ENCODE measurements around the gene ZNF778. TPM values are rescaled to one million over a fixed set of nuclear protein-coding genes. Genes with fewer than 3 reads are reported as not detected.

ZNF778 gene
- total RNA-seq, 2 experiments from 2014 or later, result 3.5 to 3.6 TPM

DNA sequence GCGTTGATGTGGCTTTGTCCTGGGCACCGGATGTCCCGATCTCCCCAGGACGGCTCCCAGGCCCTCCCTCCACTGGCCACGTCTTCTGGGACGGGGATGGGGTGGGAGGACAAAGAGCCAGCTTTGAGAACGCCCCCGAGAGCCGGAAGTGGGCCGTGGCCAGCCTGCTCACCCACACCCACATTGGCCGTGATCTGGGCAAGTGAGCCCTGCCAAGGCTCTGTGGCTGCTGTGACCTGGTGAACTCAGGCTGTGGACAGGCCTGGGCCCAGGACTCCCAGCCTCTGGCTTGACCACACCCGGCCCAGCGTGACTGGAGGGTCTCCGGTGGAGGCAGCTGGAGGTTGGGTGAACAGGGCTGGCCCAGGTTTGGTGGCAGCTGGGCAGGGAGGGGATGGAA, 42.6 kb upstream of the ZNF778 start:
- Mint-ChIP-seq H3K27me3 (ENCODE audit: low read depth) (peaks cover 3% of the 10 kb centered on the region), H3K4me3 (no peak overlapping the region), H3K4me1 (ENCODE audit: low read depth) (peaks cover 7% of the 10 kb centered on the region), H3K27ac (no peak overlapping the region), H3K9me3 (no peaks in the 10 kb centered on the region), H3K36me3 (ENCODE audit: low read depth) (no peaks in the 10 kb centered on the region)
- CTCF ChIA-PET, result no interaction called here
- DNase-seq, result no peak
- intact Hi-C loops (cut with micrococcal nuclease), result no loop called here

GRCh38 chr16:89175280-89176146, 42.0 kb upstream of the ZNF778 start:
- H3K27me3 Mint-ChIP-seq (ENCODE audit: low read depth), result peaks cover 3% of the 10 kb centered on the region
- no peak overlapping the region for H3K27ac Mint-ChIP-seq
- H3K36me3 Mint-ChIP-seq (ENCODE audit: low read depth), result no peaks in the 10 kb centered on the region
- peaks cover 5% of the 10 kb centered on the region for H3K4me1 Mint-ChIP-seq (ENCODE audit: low read depth)
- intact Hi-C loops (cut with micrococcal nuclease), result no loop called here
- CTCF ChIA-PET, result no interaction called here
- no peak overlapping the region for H3K4me3 Mint-ChIP-seq
- DNase-seq, result no peak
- no peaks in the 10 kb centered on the region for H3K9me3 Mint-ChIP-seq

DNA sequence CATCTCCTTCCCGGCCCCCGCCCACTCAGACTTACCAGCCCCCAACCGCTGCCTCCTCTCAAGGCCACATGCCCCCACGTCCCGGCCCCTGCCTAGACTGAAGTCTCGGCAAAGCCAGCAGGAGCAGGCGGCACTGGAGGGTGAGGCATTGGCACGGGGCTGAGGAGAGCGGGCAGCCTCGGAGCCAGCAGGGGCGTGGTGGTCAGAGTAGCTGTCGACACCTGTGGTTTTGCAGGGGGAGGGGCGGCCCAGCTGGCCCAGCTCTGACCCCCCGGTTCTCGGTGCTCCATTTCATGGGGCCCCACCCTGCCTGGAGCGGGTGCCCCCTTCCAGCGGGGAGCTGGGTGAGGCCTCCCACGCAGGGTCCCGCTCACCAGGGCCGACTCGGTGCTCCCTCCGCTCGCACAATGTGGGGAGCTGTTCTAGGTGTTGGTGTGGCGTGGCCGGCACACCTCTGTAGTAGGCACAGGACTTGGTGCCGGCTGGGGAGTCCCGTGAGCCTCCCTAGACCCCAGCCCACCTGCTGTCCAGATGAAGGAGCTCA, 41.3 kb upstream of the ZNF778 start:
- Mint-ChIP-seq H3K4me3 (no peak overlapping the region), H3K9me3 (no peaks in the 10 kb centered on the region), H3K27ac (no peak overlapping the region), H3K36me3 (ENCODE audit: low read depth) (no peaks in the 10 kb centered on the region), H3K27me3 (ENCODE audit: low read depth) (no peaks in the 10 kb centered on the region), H3K4me1 (ENCODE audit: low read depth) (peaks cover 2% of the 10 kb centered on the region)
- intact Hi-C loops (cut with micrococcal nuclease), result no loop called here
- CTCF ChIA-PET, result interaction anchor here (0.5 kb wide), 1 partner anchor 190 kb away, joined by 3 read pairs; no protein-coding TSS in a partner anchor
- no peak for DNase-seq

- Mint-ChIP-seq H3K4me1 (ENCODE audit: low read depth) (peaks cover 7% of the 10 kb centered on the region), H3K4me3 (no peak overlapping the region), H3K27ac (no peak overlapping the region), H3K27me3 (ENCODE audit: low read depth) (no peaks in the 10 kb centered on the region), H3K9me3 (no peaks in the 10 kb centered on the region), H3K36me3 (ENCODE audit: low read depth) (no peaks in the 10 kb centered on the region)
- intact Hi-C loops (cut with micrococcal nuclease), result no loop called here
- DNase-seq, result no peak
- CTCF ChIA-PET, result interaction anchor here (0.5 kb wide), 1 partner anchor 191 kb away, joined by 3 read pairs; no protein-coding TSS in a partner anchor
Observed at GRCh38 chr16:89176717-89177116, 40.8 kb upstream of the ZNF778 start.

GRCh38 chr16:89177501-89177900, 40.0 kb upstream of the ZNF778 start:
- peaks cover 8% of the 10 kb centered on the region for H3K4me1 Mint-ChIP-seq (ENCODE audit: low read depth)
- no peaks in the 10 kb centered on the region for H3K27me3 Mint-ChIP-seq (ENCODE audit: low read depth)
- DNase-seq, result no peak
- no peaks in the 10 kb centered on the region for H3K9me3 Mint-ChIP-seq
- CTCF ChIA-PET, result interaction anchor here (0.7 kb wide), 1 partner anchor 8 kb away, joined by 3 read pairs; no protein-coding TSS in a partner anchor
- no peaks in the 10 kb centered on the region for H3K36me3 Mint-ChIP-seq (ENCODE audit: low read depth)
- H3K4me3 Mint-ChIP-seq, result no peak overlapping the region
- H3K27ac Mint-ChIP-seq, result no peak overlapping the region
- intact Hi-C loops (cut with micrococcal nuclease), result no loop called here

DNA sequence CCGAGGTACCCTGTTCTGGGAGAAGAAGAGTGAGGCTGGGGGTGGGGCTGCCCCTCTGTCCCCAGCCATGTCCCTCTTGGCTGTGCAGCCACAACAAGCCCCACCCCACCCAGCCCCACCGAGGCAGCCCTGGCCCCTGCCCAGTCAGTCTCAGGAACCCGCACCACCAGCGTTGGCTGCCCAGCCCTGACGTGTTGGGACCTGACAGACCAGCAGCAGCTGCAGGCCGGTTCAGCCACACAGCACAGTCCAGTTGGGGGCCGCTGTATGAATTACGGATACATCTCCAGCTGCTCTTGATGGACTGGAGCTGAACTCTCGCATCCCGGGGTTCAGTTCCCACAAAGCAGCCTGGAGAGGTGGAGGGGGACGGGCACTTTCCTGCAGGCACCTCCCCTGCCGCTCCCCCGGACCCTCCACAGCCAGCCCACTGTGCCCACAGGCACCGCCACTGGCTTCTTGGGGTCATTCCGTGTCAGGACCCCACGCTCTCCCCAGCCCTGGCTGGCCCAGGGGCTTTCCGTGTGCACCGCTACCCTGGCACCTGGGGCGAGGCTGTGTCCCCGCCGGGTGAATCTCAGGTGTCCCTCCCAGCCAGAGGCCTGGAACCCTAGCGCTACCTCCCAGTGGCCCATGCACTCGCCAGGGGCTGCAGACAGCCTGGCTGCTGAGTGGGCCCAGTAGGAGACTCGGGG, 38.9 kb upstream of the ZNF778 start:
- Mint-ChIP-seq H3K36me3 (ENCODE audit: low read depth) (no peaks in the 10 kb centered on the region), H3K27me3 (ENCODE audit: low read depth) (no peaks in the 10 kb centered on the region), H3K4me3 (no peak overlapping the region), H3K4me1 (ENCODE audit: low read depth) (peaks cover 11% of the 10 kb centered on the region), H3K9me3 (no peaks in the 10 kb centered on the region), H3K27ac (no peak overlapping the region)
- CTCF ChIA-PET, result no interaction called here
- no peak for DNase-seq
- intact Hi-C loops (cut with micrococcal nuclease), result no loop called here

DNA sequence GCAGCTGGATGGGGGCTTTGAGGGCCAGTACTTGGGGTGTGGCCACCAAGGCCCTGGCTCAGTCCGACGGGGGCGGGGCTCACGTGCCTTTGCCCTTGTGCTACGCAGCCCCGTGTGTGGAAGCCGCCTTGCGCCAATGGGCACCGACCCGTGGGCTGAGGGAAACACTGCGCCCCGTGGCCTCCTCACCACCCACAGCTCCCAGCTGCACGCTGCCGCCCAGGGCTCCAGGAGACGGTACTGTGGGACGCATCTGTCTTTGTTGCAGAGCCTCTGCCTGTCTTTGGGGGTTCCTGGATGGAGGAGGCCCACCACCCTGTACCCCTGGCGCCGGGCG, 38.4 kb upstream of the ZNF778 start:
- no peak for DNase-seq
- no peaks in the 10 kb centered on the region for H3K36me3 Mint-ChIP-seq (ENCODE audit: low read depth)
- H3K27ac Mint-ChIP-seq, result no peak overlapping the region
- intact Hi-C loops (cut with micrococcal nuclease), result no loop called here
- no peak overlapping the region for H3K4me3 Mint-ChIP-seq
- H3K4me1 Mint-ChIP-seq (ENCODE audit: low read depth), result peaks cover 11% of the 10 kb centered on the region
- no peaks in the 10 kb centered on the region for H3K9me3 Mint-ChIP-seq
- CTCF ChIA-PET, result no interaction called here
- H3K27me3 Mint-ChIP-seq (ENCODE audit: low read depth), result no peaks in the 10 kb centered on the region

DNA sequence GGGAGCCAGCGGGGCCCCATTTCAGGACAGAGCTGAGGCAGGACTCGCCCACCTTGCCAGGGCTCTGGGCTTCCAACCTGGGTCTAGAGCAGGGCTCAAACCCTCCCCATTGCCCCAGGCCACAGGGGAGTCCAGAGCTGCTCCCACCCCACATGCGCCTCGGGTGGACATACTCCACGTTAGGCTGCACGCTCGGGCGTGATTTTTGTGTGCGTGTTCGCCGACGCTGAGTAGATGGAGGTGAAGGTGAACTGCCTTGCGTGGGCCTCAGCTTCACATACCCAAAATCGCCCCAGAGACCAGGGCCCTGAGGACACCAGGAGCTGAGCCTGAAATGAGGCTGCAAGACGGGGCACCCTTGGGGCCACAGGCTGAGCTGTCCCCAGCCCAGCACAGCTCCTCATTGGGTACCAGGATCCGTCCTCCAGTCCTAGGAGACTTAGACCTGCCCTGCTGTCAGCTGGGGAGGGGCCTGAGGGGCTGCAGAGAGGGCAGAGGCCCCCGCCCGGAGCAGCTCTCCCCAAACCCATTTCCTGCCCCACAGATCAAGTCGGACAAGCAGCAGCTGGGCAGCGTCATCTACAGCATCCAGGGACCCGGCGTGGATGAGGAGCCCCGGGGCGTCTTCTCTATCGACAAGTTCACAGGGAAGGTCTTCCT, 37.7 kb upstream of the ZNF778 start:
- Mint-ChIP-seq H3K4me1 (ENCODE audit: low read depth) (peaks cover 11% of the 10 kb centered on the region), H3K4me3 (no peak overlapping the region), H3K27me3 (ENCODE audit: low read depth) (no peaks in the 10 kb centered on the region), H3K36me3 (ENCODE audit: low read depth) (no peaks in the 10 kb centered on the region), H3K9me3 (no peaks in the 10 kb centered on the region), H3K27ac (no peak overlapping the region)
- no peak for DNase-seq
- CTCF ChIA-PET, result no interaction called here
- intact Hi-C loops (cut with micrococcal nuclease), result no loop called here

DNA sequence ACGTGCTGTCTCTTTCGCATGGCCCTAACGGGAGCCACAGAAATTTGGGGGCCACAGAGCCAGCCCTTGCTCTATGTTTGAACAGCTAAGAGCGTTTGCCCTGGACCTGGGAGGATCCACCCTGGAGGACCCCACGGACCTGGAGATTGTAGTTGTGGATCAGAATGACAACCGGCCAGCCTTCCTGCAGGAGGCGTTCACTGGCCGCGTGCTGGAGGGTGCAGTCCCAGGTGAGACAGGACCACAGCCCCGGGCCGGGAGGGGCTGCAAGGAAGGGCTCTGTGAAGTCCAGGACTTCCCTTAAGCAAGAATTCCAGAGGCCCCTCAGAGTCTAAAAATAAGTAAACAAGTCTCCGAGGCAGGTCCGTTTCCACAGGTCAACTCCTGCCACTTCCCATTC, 34.0 kb upstream of the ZNF778 start:
- intact Hi-C loops (cut with micrococcal nuclease), result no loop called here
- Mint-ChIP-seq H3K36me3 (ENCODE audit: low read depth) (no peaks in the 10 kb centered on the region), H3K27ac (no peak overlapping the region), H3K9me3 (no peaks in the 10 kb centered on the region), H3K4me1 (ENCODE audit: low read depth) (peaks cover 11% of the 10 kb centered on the region), H3K4me3 (no peak overlapping the region), H3K27me3 (ENCODE audit: low read depth) (no peaks in the 10 kb centered on the region)
- CTCF ChIA-PET, result no interaction called here
- no peak for DNase-seq

- intact Hi-C loops (cut with micrococcal nuclease), result no loop called here
- H3K27ac Mint-ChIP-seq, result no peak overlapping the region
- CTCF ChIA-PET, result no interaction called here
Observed at GRCh38 chr16:89183975-89184676, 33.4 kb upstream of the ZNF778 start.

DNA sequence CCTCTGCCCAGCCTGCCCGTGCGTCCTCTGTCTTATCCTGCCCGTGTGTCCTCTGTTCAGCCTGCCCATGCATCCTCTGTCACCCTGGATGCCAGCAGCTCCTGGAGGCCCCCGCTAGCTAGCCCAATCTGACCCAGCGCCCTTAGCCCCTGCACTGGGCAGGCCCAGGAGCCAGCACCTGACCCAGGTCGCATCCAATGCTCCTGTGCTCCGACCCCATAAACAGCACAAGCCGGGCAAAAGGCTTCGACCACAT, 32.9 kb upstream of the ZNF778 start:
- Mint-ChIP-seq H3K27me3 (ENCODE audit: low read depth) (no peaks in the 10 kb centered on the region), H3K36me3 (ENCODE audit: low read depth) (no peaks in the 10 kb centered on the region), H3K4me1 (ENCODE audit: low read depth) (peaks cover 11% of the 10 kb centered on the region), H3K4me3 (no peak overlapping the region), H3K27ac (no peak overlapping the region), H3K9me3 (no peaks in the 10 kb centered on the region)
- intact Hi-C loops (cut with micrococcal nuclease), result no loop called here
- CTCF ChIA-PET, result no interaction called here
- no peak for DNase-seq

More at GRCh38 chr16:89183975-89184676, 33.4 kb upstream of the ZNF778 start:
- Mint-ChIP-seq H3K36me3 (ENCODE audit: low read depth) (no peaks in the 10 kb centered on the region), H3K9me3 (no peaks in the 10 kb centered on the region), H3K27me3 (ENCODE audit: low read depth) (no peaks in the 10 kb centered on the region), H3K4me1 (ENCODE audit: low read depth) (peaks cover 11% of the 10 kb centered on the region), H3K4me3 (no peak overlapping the region)
- DNase-seq, result no peak
